K562 (cell line): ENCODE data around the gene KRTAP5-11. TPM values are rescaled to one million over a fixed set of nuclear protein-coding genes. Genes with fewer than 3 reads are reported as not detected.

Experiments
- ATAC-seq: fragments of 200-7000 bp; cut with Tn5 transposase; 3 replicates; pipeline ENCODE4 v1.9.1; 2020; ENCODE audit warnings: moderate library complexity
- BruUV-seq: library from RNA; stranded (reverse); fragments of 400-500 nt; replicated peaks from 2 replicates; lab custom pipeline; 2021; lab: Mats Ljungman, UMichigan
- CTCF ChIA-PET: fragments of 300-600 bp; formaldehyde crosslinking; extraction: SDS; loops from one replicate; lab custom pipeline; 2021; ENCODE audit warnings: low intra/inter-chr PET ratio; lab: Yijun Ruan, JAX
- POLR2A ChIA-PET: fragments of 300-600, 350-650 bp; sonication (Branson Sonifier 250); formaldehyde crosslinking; extraction: SDS; loops from one replicate; lab custom pipeline; 2021; ENCODE audit warnings: antibody characterized with exemption, inconsistent platforms; lab: Yijun Ruan, JAX
- DNase-seq, 4 experiments: peaks; one replicate each; pipeline versions ENCODE4 v3.0.0 to v3.0.0-alpha.2; 2011 to 2018; ENCODE audit warnings: low spot score in 3 of 4, mixed read lengths in 3 of 4; ENCODE audit errors: extremely low read depth in 1 of 4
- FAIRE-seq: peaks from 2 replicates; lab custom pipeline; 2011; peaks lifted over from hg19 to GRCh38; lab: Jason Lieb, UNC
- H2AFZ ChIP-seq: 2 replicates; pipeline ENCODE4 v1.6.0; 2011; ENCODE audit warnings: low read depth, low read length, control low read depth, inconsistent platforms
- H3K27ac ChIP-seq: fragments of 200-600 bp; 3 replicates; pipeline ENCODE4 v1.8.0; 2011; ENCODE audit warnings: low read depth, mild to moderate bottlenecking, control low read depth, inconsistent platforms, low read length, moderate library complexity, mixed read lengths; ENCODE audit errors: extremely low read depth
- H3K27me3 ChIP-seq, 2 experiments: fragments of 300-600 bp in 1 of 2; 2 replicates in 1 of 2; 3 replicates in 1 of 2; pipeline versions ENCODE4 v1.6.0 to v1.8.0; 2011; ENCODE audit warnings: inconsistent platforms in 2 of 2, low read length in 2 of 2, mild to moderate bottlenecking in 1 of 2, mixed read lengths in 1 of 2, moderate library complexity in 1 of 2; ENCODE audit not compliant: control insufficient read depth in 2 of 2, insufficient read depth in 2 of 2
- H3K36me3 ChIP-seq: fragments of 300-600 bp; 3 replicates; pipeline ENCODE4 v1.8.0; 2011; ENCODE audit warnings: mild to moderate bottlenecking, low read length, inconsistent platforms; ENCODE audit not compliant: control insufficient read depth, insufficient read depth
- H3K4me1 ChIP-seq, 2 experiments: fragments of 200-600 bp in 1 of 2; replicated peaks in 1 of 2; 2 replicates in 1 of 2; 3 replicates in 1 of 2; pipeline versions ENCODE4 v1.5.1 to v1.8.0; 2011; ENCODE audit warnings: inconsistent platforms in 2 of 2, low read length in 2 of 2, mild to moderate bottlenecking in 1 of 2, mixed read lengths in 1 of 2, moderate library complexity in 1 of 2; ENCODE audit not compliant: control insufficient read depth in 2 of 2, insufficient read depth in 2 of 2
- H3K4me2 ChIP-seq: 2 replicates; pipeline ENCODE4 v1.6.1; 2011; ENCODE audit warnings: low read length, control low read depth, inconsistent platforms, mixed read lengths; ENCODE audit not compliant: insufficient read depth
- H3K4me3 ChIP-seq: fragments of 200-600 bp; sonication (generic), shearing (Covaris generic); 2 replicates; pipeline ENCODE4 v1.5.1; 2016; ENCODE audit warnings: control low read depth, inconsistent platforms
- H3K79me2 ChIP-seq: fragments of 200-600 bp; 3 replicates; pipeline ENCODE4 v1.8.0; 2011; ENCODE audit warnings: low read length, inconsistent platforms; ENCODE audit not compliant: control insufficient read depth, insufficient read depth
- H3K9ac ChIP-seq, 2 experiments: 2 replicates each; pipeline versions ENCODE4 v1.6.0 to v1.6.1; 2011; ENCODE audit warnings: low read depth in 2 of 2, low read length in 2 of 2, control low read depth in 1 of 2, inconsistent platforms in 1 of 2, mild to moderate bottlenecking in 1 of 2, mixed read lengths in 1 of 2; ENCODE audit not compliant: insufficient read depth in 1 of 2
- H3K9me1 ChIP-seq: one replicate; pipeline ENCODE4 v1.6.0; 2011; ENCODE audit warnings: inconsistent platforms, mild to moderate bottlenecking, low read length, moderate library complexity; ENCODE audit not compliant: control insufficient read depth, insufficient read depth
- H3K9me3 ChIP-seq: replicated peaks from 2 replicates; pipeline ENCODE4 v1.5.1; 2011; ENCODE audit warnings: low read depth, low read length, inconsistent platforms; ENCODE audit not compliant: control insufficient read depth, insufficient read depth
- H4K20me1 ChIP-seq: replicated peaks from 2 replicates; pipeline ENCODE4 v1.6.1; 2011; ENCODE audit warnings: low read length, inconsistent platforms, mixed read lengths; ENCODE audit not compliant: control insufficient read depth, insufficient read depth
- ATF7 ChIP-seq: fragments of 450-650 bp; IDR thresholded peaks from 2 replicates; pipeline ENCODE4 v1.7.1; 2014; ENCODE audit warnings: mild to moderate bottlenecking, moderate library complexity
- E2F3 ChIP-seq: fragments of 250-450 bp; sonication (Bioruptor Pico); IDR thresholded peaks from 2 replicates; pipeline ENCODE4 v1.4.0; 2020; ENCODE audit warnings: mild to moderate bottlenecking
- EP300 ChIP-seq: IDR thresholded peaks from 2 replicates; pipeline ENCODE4 v1.6.1; 2012; ENCODE audit warnings: low read length, improper control_type of control experiment
- ESRRB ChIP-seq: fragments of 250-450 bp; sonication (Bioruptor Pico); IDR thresholded peaks from 2 replicates; pipeline ENCODE4 v1.5.0; 2020; ENCODE audit warnings: mild to moderate bottlenecking, moderate library complexity, borderline replicate concordance
- GTF2A2 ChIP-seq: IDR thresholded peaks from 2 replicates; pipeline ENCODE4 v1.6.1; 2016; ENCODE audit warnings: mild to moderate bottlenecking, missing genetic modification characterization, missing compliant biosample characterization
- HDGF ChIP-seq: fragments of 450-650 bp; IDR thresholded peaks from 2 replicates; pipeline ENCODE4 v1.6.1; 2016
- HNRNPH1 ChIP-seq: fragments of 200-400 bp; formaldehyde crosslinking; optimal IDR thresholded peaks from 2 replicates; pipeline ENCODE3; 2017; ENCODE audit warnings: low read depth, mild to moderate bottlenecking, low read length, moderate library complexity
- KLF6 ChIP-seq: fragments of 250-450 bp; sonication (Bioruptor Pico); IDR thresholded peaks from 2 replicates; pipeline ENCODE4 v1.4.0; 2020; ENCODE audit warnings: mild to moderate bottlenecking, moderate library complexity, borderline replicate concordance
- TAF15 ChIP-seq: fragments of 200-400 bp; formaldehyde crosslinking; IDR thresholded peaks from 2 replicates; pipeline ENCODE4 v1.6.1; 2017; ENCODE audit warnings: mild to moderate bottlenecking, low read depth, low read length, moderate library complexity
- ZNF121 ChIP-seq: sonication (generic); formaldehyde crosslinking; conservative IDR thresholded peaks from 2 replicates; pipeline ENCODE4 v1.8.0; 2022; ENCODE audit warnings: missing genetic modification reagents
- ZNF174 ChIP-seq: fragments of 250-450 bp; sonication (Bioruptor Pico); IDR thresholded peaks from 2 replicates; pipeline ENCODE4 v1.4.0; 2020; ENCODE audit warnings: mild to moderate bottlenecking
- ZNF24 ChIP-seq: fragments of 450-650 bp; IDR thresholded peaks from 2 replicates; pipeline ENCODE4 v1.6.1; 2016
- WGBS: fragments of 100-300 bp; shearing (Covaris generic); methylation state at CpG from one replicate; pipeline ENCODE4 v1.1.6; 2016; ENCODE audit warnings: low coverage, mixed read lengths; ENCODE audit not compliant: insufficient coverage; ENCODE audit errors: missing lambda C conversion rate; 5-methylcytosine and 5-hydroxymethylcytosine counted together
- in situ Hi-C: fragments of 300-500 bp; cut with MboI; formaldehyde crosslinking; loops from 4 replicates; pipeline ENCODE4 v1.15.0; 2018; ENCODE audit warnings: inconsistent platforms, mixed read lengths
- intact Hi-C: fragments of 100-400 bp; cut with micrococcal nuclease; formaldehyde crosslinking; loops from 2 replicates; pipeline ENCODE4 v1.14.2; 2022
- polyA plus RNA-seq, 8 experiments: library from polyadenylated mRNA; depleted of rRNA in 4 of 8; stranded (reverse) in 5 of 8; unstranded in 3 of 8; fragments of >200 nt; fragmentation: Nextera tagmentation in 2 of 8; fragmentation: Illumina TruSeq in 1 of 8; extraction: Ambion mirVana in 2 of 8; extraction: Trizol in 1 of 8; gene quantifications; 2 replicates each; pipeline versions ENCODE4 v1.2.1 to v1.2.3, GENCODE V29; 2011 to 2014; ENCODE audit warnings: inconsistent platforms in 1 of 8, missing spikeins in 1 of 8
- total RNA-seq, 7 experiments: library from RNA; depleted of rRNA in 6 of 7; stranded (reverse); fragments of >200 nt in 6 of 7; fragmentation: Illumina TruSeq in 2 of 7; extraction: Trizol in 2 of 7; gene quantifications; 2 replicates each; pipeline versions ENCODE4 v1.2.1 to v1.2.3, GENCODE V29; 2011 to 2021; ENCODE audit warnings: low replicate concordance in 1 of 7
- TF ChIP-seq, protein P1 (sequence below): fragments of 450-650 bp; IDR thresholded peaks from 2 replicates; pipeline ENCODE4 v1.7.1; 2018; ENCODE audit warnings: mild to moderate bottlenecking, low read depth; ENCODE audit not compliant: partially characterized antibody
- TF ChIP-seq, protein P2 (sequence below): fragments of 450-650 bp; formaldehyde crosslinking; IDR thresholded peaks from 2 replicates; pipeline ENCODE4 v1.4.0; 2022; ENCODE audit warnings: mild to moderate bottlenecking, moderate library complexity
- TF ChIP-seq, protein P3 (sequence below): sonication (generic); formaldehyde crosslinking; IDR thresholded peaks from 2 replicates; pipeline ENCODE4 v1.8.0; 2022; ENCODE audit warnings: missing genetic modification reagents, mild to moderate bottlenecking, moderate library complexity, borderline replicate concordance
- TF ChIP-seq, protein P4 (sequence below): IDR thresholded peaks from 3 replicates; pipeline ENCODE4 v1.6.1; 2011; ENCODE audit warnings: borderline replicate concordance, mild to moderate bottlenecking; ENCODE audit not compliant: insufficient read length, insufficient read depth

Gene KRTAP5-11
- total and polyA plus RNA-seq, 9 of the 15 experiments (the other 6 are each of a cell fraction or from before 2014, with no cell fraction given) = not detected

DNA sequence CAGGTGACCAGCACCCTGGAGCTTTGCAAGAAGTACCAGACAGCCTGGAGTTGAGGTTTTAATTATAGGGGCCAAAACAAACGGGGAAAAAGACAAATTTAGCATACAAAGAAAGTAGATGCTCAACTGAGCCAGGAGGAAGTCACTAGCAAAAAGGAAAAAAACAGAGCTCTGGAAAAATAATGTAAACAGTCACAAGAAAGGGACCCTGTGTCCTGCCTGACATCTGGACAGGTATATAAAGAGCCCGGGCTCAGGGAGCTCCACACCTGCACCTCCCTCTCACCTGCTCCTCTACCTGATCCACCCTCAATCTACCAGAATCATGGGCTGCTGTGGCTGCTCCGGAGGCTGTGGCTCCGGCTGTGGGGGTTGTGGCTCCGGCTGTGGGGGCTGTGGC, 17.4 kb downstream of the KRTAP5-11 start, which contains the start of gene KRTAP5-10:
Gene KRTAP5-10 (plus strand): TSS at position 301 of the 400 bp plus-strand sequence. CDS start 25 bp downstream, at position 326.
- ChIA-PET POLR2A (interaction anchor here (0.6 kb wide), 1 partner anchor 33 kb away, joined by 3 read pairs; no protein-coding TSS in a partner anchor), CTCF (no interaction called here)
- H4K20me1 ChIP-seq = no peaks in the 10 kb centered on the region
- H3K27me3 ChIP-seq = peaks cover 7 to 32% of the 10 kb centered on the region in 2 experiments; a peak in 4 of 5 replicates
- H3K9ac ChIP-seq = no peak within 1 kb of the TSS
- TF ChIP-seq, protein P1, sequence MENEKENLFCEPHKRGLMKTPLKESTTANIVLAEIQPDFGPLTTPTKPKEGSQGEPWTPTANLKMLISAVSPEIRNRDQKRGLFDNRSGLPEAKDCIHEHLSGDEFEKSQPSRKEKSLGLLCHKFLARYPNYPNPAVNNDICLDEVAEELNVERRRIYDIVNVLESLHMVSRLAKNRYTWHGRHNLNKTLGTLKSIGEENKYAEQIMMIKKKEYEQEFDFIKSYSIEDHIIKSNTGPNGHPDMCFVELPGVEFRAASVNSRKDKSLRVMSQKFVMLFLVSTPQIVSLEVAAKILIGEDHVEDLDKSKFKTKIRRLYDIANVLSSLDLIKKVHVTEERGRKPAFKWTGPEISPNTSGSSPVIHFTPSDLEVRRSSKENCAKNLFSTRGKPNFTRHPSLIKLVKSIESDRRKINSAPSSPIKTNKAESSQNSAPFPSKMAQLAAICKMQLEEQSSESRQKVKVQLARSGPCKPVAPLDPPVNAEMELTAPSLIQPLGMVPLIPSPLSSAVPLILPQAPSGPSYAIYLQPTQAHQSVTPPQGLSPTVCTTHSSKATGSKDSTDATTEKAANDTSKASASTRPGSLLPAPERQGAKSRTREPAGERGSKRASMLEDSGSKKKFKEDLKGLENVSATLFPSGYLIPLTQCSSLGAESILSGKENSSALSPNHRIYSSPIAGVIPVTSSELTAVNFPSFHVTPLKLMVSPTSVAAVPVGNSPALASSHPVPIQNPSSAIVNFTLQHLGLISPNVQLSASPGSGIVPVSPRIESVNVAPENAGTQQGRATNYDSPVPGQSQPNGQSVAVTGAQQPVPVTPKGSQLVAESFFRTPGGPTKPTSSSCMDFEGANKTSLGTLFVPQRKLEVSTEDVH = no peak
- TF ChIP-seq ESRRB (CRISPR knock-in tag) (no peak), HNRNPH1 (no peak), ZNF24 (no peak), EP300 (no peak), ZNF174 (CRISPR knock-in tag) (no peak), GTF2A2 (tag) (no peak), E2F3 (no peak), TAF15 (no peak), HDGF (no peak), ZNF121 (CRISPR knock-in tag) (no peak), KLF6 (CRISPR knock-in tag) (no peak), ATF7 (no peak)
- TF ChIP-seq, protein P2, sequence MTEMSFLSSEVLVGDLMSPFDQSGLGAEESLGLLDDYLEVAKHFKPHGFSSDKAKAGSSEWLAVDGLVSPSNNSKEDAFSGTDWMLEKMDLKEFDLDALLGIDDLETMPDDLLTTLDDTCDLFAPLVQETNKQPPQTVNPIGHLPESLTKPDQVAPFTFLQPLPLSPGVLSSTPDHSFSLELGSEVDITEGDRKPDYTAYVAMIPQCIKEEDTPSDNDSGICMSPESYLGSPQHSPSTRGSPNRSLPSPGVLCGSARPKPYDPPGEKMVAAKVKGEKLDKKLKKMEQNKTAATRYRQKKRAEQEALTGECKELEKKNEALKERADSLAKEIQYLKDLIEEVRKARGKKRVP (CRISPR knock-in tag) = no peak
- TF ChIP-seq, protein P3, sequence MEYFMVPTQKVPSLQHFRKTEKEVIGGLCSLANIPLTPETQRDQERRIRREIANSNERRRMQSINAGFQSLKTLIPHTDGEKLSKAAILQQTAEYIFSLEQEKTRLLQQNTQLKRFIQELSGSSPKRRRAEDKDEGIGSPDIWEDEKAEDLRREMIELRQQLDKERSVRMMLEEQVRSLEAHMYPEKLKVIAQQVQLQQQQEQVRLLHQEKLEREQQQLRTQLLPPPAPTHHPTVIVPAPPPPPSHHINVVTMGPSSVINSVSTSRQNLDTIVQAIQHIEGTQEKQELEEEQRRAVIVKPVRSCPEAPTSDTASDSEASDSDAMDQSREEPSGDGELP (CRISPR knock-in tag) = no peak
- TF ChIP-seq, protein P4, sequence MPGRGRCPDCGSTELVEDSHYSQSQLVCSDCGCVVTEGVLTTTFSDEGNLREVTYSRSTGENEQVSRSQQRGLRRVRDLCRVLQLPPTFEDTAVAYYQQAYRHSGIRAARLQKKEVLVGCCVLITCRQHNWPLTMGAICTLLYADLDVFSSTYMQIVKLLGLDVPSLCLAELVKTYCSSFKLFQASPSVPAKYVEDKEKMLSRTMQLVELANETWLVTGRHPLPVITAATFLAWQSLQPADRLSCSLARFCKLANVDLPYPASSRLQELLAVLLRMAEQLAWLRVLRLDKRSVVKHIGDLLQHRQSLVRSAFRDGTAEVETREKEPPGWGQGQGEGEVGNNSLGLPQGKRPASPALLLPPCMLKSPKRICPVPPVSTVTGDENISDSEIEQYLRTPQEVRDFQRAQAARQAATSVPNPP = no peak
- H3K79me2 ChIP-seq = no peaks in the 10 kb centered on the region
- H3K4me2 ChIP-seq = no peak within 1 kb of the TSS
- no peaks in the 10 kb centered on the region for H3K4me1 ChIP-seq
- H3K36me3 ChIP-seq = no peaks in the 10 kb centered on the region
- WGBS = 0% methylated on average over 3 of the region's 5 CpGs
- H3K27ac ChIP-seq = no peak within 1 kb of the TSS
- no TSS peak for BruUV-seq
- no peak within 1 kb of the TSS for H3K4me3 ChIP-seq
- DNase-seq (no peak), FAIRE-seq (no peak), ATAC-seq (no peak)
- no peaks in the 10 kb centered on the region for H3K9me1 ChIP-seq
- intact Hi-C loops = no loop called here
- H2AFZ ChIP-seq = no peak within 1 kb of the TSS
- H3K9me3 ChIP-seq = no peaks in the 10 kb centered on the region
- in situ Hi-C loops = no loop called here
